ENCODE measurements around the gene NUDT3.
"Not testable (repeated sequence)": the region's sequence is repeated elsewhere in the genome, so short reads cannot be mapped to it uniquely, and the experiment has no call there.

NUDT3 gene

DNA sequence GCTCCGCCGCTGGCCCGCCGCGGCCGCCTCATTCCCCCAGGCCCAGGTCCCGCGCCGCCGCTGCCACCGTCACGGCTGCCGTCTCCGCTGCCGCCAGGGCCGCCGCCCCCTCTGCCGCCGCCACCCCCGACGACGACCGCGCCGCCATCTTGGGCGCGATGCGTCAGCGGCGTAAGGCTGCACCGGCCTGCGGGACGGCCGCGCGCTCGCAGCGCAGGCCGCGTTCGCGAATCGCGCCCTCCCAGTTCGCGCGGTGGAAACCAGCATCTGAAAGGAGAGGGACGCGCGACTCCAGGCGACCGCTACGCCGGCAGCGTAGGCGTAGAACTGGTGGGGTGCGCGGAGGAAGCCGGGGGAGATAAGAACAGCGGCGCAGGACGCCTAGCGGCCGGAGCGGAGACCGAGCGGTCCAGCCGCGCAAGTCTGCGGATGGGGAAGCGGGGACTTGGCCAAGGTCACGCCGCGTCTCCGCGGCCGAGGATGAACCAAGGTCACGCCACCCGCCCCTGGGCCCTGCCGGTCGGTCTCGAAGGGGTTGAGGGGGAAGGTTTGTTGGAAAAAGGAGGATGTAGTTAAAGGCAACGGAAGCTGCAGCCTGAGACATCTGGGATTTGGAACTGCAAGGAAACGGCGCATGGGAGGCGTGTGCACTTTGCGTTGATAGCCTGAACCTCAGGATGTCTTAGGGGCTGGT lies at the start of gene NUDT3:
Gene NUDT3 (minus strand): TSS at position 173 of the 694 bp plus-strand sequence. CDS start 307 bp downstream, outside the sequence.
- peak; percentile 94 for DNase-seq

DNA sequence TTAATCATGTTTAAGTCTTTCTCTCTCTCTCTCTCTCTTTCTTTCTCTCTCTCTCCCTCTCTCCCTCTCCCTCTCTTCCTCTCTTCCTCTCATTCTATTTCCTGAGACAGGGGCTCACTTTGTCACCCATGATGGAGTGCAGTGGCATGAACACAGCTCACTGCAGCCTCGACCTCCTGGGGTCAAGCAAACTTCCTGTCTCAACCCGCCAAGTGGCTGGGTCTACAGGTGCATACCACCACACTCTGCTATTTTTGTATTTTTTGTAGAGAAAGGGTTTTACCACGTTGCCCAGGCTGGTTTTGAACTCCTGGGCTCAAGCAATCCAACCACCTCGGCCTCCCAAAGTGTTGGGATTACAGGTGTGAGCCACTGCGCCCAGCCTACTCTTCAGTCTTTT lies 49.1 kb upstream of the NUDT3 start:
- no peak for DNase-seq

DNA sequence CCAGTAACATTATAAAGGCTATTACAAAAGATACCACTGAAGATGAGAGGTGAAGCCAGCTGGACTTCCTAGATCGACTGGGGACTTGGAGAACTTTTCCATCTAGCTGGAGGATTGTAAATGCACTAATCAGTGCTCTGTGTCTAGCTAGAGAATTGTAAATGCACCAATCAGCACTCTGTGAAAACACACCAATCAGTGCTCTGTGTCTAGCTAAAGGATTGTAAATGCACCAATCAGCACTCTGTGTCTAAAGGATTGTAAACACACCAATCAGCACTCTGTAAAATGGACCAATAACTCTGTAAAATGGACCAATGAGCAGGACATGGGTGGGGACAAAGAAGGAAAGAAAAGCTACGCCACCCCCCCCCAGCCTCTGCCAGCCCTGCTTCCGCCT lies 47.0 kb upstream of the NUDT3 start:
- DNase-seq = no peak

DNA sequence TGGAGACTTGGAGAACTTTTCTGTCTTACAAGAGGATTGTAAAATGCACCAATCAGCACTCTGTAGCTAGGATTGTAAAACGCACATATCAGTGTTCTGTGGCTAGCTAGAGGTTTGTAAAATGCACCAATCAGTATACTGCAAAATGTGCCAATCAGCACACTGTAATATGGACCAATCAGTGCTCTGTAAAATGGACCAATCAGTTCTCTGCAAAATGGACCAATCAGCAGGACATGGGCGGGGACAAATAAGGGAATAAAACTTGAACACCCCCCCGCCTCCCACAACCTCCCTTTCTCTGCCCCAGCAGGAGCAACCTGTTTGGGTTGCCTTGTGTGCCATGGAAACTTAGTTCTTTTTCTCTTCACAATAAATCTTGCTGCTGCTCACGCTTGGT lies 46.2 kb upstream of the NUDT3 start:
- DNase-seq = no peak

DNA sequence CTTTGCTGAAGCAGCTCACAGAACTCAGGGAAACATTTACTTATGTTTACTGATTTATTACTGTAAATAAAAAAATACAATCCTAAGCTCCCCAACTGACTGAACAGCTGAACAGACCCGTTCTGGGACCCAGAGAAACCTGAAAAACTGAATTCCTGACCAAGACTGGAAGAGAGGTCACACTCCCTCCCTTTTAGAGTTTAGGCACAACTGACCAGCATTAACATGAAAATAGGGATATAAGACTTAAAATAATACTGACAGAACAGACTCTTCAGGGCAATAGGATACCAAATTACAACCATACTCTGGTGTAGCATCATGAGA lies 45.1 kb upstream of the NUDT3 start:
- DNase-seq = no peak

DNA sequence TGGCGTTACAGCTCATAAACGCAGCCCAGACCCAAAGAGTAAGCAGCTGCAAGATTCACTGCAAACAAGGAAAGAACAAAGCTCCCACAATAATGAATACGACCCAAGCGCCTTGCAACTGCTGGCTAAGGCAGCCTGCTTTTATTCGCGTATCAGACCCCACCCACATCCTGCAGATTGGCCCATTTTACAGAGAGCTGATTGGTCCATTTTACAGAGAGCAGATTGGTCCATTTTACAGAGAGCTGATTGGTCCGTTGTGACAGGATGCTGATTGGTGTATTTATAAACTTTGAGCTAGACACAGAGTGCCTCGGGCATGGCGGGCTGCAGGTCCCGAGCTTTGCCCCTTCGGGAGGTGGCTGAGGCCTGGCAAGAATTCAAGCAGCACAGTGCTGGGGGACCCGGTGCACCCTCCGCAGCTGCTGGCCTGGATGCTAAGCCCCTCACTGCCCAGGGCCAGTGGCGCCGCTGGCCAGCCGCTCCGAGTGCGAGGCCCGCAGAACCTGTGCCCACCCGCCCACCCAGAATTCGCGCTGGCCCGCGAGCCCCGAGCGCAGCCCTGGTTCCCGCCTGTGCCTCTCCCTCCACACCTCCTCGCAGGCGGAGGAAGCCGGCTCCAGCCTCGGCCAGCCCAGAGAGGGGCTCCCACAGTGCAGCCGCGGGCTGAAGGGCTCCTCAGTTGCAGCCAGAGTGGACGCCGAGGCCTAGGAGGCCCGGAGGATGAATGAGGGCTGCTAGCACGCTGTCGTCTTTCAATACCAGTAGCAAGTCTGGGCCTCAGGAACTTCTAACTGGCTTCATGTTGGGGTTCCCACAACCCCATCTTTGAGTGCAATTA lies 44.6 kb upstream of the NUDT3 start:
- no peak for DNase-seq

DNA sequence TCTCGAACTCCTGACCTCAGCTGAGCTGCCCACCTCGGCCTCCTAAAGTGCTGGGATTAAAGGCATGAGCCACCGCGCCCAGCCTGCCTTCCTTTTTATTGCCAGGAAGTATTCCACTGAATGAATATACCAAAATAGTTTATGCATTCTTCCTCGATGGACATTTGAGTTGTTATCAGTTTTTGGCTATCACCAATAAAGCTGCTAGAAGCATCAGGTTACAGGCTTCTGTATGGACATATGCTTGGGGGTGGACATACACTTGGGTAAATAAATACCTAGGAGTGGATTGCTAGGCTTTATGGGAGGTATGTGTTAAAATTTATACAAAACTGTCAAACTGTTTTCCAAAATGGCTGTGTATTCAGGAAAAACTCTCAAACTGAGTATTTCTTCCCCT lies 43.4 kb upstream of the NUDT3 start:
- DNase-seq = no peak

DNA sequence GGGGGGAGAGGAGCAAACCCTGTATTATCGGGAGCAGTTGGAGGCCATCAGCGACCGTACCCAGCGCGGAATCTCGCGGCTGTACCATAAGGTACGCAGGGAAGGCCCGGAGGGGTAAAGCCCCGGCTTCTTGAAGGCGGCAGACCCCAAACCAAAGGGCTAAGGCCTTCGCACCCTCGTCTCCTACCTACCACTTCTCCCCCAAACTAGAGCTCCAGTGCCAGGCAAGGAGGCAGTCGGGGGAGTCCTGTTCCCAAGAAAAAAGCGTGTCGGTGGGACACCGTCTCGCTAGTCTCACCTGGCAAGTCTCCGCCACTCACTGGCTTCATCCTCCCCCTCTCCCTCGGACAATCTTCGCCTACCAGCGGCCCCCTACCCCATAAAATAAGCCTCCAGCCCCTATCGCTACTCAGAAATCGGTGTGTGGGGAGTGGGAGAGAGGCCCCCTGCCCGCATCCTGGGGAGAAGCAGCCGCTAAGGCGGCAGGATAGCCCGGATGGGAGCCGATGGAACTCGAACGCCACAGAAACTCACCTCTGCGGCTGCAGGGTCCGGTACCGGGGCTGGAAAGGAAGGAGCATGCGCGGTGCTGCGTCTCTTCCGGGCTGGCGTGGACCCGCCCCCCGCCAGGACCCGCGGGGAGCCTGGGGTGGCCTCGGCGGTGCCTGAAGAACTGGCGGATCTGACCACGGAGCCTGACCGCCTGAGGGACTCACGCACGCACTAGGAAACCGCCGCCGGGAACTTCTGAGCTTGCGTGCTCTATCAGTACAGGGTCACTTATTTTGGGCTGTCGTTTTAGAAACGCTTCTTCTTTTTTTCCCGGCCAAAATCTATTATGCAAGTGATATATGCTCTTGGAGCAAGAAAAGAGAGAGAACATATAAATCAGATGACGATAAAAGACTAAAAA lies 33.3 kb upstream of the NUDT3 start, which contains the start of gene RPS10:
Gene RPS10 (minus strand): TSS at position 572 of the 913 bp plus-strand sequence. CDS start 848 bp downstream, outside the sequence.
- peak; percentile 94 for DNase-seq

DNA sequence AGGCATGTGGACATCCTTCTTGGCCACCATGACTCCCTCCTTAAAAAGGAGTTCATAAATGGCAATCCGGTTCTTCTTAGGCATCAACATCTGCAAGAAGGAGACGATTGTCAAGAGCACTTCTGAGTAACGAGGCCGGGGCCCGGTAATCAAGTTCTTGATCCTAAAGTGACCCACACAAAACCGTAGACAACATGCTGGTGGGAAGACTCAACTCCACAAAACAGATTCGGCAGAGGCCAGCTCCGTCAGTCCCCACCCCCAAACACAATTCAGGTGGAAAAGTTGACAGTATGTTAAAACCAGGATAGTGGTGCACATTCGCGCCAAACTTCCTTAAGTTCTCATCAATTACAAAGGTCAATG lies 32.6 kb upstream of the NUDT3 start:
- no peak for DNase-seq

DNA sequence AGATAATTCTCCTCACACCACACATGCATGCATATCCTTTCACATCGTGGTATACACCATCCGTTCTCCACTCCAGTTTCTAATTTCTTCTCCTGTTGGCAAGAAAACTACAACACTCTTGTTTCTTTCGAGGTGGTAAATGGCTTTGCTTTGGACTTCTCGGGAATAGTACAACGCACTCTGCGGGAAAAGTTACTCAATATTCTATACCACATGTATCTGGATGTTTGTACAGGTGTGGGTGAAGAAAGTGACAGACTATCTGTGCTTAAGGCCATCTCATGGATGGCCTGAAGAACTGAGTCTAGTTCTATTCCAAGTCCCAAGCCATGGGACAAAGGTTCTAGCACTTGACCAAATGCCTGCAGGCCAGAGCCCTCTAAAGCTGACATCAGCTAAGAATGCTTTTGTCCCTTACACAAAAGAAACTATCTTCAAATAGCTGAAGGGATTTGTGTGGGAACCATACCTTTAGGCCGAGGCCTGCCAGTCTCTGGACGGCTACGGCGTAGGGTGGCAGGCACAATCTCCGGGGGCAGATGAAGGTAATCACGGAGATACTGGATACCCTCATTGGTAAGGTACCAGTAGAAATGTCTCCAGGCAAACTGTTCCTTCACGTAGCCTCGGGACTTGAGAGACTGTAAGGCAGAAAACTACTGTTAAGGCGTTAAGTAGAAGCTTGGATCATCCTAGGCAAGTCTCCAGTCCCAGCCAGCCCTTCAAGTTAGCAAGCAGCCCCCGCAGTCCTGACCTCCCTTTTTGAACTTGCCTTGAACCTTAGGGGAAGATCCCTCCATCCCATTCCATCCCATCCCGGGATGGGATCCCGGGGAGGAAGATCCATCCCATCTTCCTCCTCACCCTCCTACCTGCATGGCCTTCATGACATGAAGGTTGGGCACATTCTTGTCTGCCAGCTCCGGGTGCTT lies 32.0 kb upstream of the NUDT3 start:
- DNase-seq = no peak

DNA sequence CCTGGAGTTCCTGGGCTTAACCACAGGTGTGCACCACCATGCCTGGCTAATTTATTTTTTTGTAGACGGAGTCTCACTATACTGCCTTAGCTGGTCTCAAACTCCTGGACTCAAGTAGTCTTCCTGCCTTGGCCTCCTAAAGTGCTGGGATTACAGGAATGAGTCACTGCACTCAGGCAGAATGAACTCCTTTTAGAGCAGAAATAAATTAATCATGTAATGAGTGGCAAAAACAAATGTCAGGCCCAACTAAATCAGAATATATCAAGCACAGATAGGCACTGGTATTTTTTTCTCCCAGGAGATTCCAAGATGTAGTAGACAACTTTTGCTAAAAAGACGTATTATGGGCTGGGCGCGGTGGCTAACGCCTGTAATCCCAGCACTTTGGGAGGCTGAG lies 30.8 kb upstream of the NUDT3 start:
- DNase-seq = no peak

DNA sequence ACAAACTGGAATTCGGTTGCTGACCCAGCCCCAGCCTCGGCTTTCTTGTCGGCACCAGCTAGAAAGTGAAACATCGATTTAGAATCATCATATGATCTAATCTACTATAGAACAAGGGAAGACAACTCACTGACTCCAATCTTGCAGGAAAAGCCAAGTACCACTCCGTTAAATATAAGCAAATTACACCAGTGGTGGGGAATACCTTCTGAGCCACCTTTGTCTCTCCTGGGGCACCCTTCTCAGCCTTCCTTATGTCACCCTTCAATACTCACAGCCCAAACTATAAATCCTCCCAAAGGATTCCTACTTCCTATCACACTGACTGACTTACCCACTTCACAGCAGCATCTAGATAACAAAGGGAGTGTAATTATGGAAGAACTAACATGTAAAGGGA lies 25.9 kb upstream of the NUDT3 start:
- no peak for DNase-seq

DNA sequence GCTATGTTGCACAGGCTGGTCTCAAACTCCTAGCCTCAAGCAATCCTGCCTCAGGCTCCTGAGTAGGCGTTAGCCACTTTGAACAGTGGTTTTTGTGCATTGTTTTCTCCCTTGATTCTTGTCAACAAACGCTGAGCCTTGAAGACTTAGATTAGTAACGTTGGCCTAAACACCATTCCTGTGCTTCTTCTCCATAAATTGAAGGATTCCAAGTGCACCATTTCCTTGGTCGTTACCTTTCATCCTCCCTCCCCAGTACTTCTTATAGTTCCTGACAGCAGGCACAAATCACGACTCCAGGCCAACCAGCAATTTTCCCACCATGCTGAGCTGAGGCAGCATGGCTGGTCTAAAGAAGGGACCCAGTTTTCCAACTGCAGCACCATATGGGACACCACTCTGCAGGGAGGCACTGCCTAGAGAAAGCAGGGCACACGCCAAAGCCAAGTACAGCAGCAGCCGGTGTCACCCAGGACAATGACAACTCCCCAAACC lies 24.5 kb upstream of the NUDT3 start:
- no peak for DNase-seq

DNA sequence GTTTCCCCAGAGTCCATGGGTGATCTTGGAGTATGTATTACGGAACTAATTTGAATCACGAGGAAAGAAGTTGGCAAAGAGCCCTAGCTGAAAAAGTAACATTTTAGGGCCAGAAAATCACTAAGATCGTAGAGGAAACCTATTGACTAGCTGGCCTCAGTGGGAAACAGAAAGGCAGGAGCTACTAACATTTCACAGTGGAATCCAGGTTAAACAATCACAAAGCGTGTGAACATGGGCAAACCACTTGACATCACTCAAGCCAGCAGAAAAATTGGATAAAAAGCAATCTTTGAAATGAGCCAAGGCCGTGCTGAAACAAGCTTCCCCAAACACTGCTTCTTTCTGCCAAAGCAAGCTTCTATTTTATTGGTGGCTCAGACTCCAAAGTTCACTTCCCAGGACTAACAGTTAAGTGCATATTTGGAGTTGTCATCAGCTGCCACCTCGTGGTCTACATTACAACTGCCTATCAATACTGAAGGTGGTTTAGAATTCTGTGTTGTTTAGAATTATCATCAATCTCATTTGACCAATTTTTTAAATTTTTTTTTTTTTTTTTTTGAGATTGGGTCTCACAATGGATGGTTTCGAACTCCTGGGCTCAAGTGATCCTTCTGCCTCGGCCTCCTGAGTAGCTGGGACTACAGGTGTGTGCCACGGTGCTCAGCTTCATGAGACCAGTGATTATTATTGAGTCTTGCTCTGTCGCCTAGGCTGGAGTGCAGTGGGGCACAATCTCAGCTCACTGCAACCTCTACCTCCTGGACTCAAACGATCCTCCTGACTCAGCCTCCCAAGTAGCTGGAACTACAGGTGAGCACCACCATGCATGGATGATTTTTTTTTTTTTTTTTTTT lies 22.8 kb upstream of the NUDT3 start:
- peak; percentile 35 for DNase-seq

DNA sequence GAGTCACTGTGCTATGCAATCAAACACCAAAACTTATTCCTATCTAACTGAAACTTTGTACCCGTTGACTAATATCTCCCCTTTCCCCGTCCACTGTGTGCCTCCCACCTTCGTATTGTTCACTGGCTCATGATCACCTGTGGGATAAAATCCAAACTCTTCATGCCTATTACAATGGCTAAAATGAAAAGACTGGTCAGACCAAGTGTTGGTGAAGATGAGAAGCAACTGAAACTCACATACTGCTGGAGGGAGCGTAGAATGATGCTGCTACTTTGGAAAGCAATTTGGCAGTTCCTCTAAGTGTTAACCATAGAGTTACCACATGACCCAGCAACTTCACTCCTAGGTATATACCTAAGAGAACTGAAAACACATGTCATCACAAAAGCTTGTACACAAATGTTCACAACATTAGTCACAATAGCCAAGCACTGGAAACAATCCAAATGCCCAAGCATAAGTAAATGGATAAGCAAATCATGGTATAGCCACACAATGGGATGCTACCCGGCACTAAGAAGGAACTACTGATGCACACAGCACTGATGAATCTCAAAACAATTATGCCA lies 20.3 kb upstream of the NUDT3 start:
- peak; percentile 33 for DNase-seq

DNA sequence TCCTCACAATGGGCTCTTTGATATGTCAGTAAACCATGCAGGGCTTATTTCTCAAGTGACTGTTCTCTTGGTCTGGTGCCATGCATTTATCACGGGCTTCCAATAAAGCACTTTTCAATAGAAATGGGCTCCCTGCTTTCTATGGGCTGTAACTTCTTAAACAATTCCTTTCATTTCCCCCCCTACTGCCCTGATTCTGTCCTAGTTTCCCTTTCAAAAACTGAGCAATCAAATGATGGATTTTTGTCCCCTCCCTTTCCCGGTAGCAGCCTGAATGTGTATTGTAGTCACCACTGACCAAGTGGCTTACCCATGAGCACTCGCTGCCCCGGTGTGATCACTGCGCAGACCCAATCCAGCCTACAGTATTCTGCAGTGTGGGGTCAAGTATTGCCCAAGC lies 19.5 kb upstream of the NUDT3 start:
- DNase-seq = no peak

DNA sequence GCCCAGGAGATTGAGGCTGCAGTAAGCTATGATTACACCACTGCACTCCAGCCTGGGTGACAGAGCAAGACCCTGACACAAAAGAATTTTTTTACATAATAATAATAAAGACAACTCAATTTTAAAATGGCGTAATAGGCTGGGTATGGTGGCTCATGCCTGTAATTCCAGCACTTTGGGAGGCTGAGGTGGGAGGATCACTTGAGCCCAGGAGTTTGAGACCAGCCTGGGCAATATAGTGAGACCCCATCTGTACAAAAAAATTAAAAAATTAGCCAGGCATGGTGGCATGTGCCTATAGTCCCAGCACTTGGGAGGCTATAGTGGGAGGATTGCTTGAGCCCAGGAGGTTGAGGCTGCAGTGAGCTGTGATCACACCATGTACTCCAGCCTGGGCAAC lies 15.4 kb upstream of the NUDT3 start:
- DNase-seq = not testable (repeated sequence)

DNA sequence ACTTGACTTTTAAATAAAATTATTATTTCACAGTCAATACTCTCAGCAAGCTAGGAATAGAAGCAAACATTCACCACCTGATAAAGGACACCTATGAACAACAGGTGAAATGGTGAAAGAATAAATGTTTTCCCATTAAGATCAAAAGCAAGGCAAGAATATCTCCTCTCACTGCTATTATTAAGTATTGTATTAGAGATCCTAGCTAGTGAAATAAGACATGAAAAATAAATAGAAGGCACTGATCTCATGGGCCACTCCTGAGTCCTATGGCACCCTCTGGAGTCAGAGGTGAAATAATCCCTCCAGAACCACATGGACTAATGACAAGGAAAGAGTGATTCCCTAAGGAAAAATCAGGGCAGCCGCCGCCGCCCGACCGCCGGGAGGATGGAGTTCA lies 4.0 kb upstream of the NUDT3 start:
- no peak for DNase-seq

DNA sequence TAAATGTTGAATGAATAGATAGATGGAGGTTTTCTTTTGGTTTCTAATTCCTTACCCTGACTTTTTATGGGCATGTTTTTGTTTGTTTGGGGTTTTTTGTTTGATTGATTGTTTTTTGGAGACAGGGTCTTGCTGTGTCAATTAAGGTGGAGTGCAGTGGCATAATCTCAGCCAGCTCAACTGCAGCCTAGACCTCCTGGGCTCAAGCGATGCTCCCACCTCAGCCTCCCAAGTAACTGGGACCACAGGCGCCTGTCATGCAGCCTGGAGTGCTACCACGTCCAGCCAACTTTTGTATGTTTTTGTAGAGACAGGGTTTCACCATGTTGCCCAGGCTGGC lies 1.5 kb upstream of the NUDT3 start:
- DNase-seq = no peak

DNA sequence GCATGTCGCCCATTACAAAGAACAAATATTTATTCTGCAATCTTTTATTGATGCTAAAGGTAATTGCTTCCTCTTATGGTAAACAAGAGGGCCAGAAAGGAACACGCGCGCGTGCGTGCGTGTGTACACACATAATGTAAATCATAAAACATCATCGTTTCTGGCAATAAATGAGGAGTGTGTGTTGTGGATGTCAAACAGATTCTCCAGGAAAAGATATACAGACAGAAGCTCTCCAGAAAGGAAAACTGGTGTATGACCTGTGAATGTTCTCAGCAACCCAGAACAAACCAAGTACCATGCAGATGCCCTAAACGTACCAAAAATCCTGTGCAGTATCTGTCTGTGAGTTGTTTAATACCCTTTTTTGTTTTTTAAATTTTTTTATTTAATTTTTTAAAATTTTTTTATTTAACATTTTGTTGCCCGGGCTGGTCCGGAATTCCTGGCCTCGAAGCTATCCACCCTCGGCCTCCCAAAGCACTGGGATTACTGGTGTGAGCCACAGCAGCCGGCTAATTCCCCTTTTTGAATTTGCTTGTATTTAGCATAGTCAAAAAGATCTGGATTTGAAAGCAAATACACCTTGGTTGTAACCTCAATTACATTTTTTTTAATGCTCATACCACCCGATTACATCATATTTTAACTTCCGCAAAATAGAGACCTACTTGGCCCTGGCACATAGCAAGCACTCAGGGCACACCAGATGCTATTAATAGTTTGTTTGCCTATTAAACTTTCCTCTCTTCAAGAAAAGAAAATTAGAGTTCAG lies 909 bp upstream of the NUDT3 start:
- no peak for DNase-seq
